GM19025 (cell line): ENCODE results near the gene IKZF2.

Experiments
- ATAC-seq: cut with Tn5 transposase; IDR thresholded peaks from one replicate; pipeline ENCODE4 v1.9.1; 2021; ENCODE audit warnings: mild to moderate bottlenecking, low read depth, moderate library complexity; ENCODE audit not compliant: unreplicated experiment

Gene IKZF2

GRCh38 chr2:213010106-213010779 is 141.2 kb downstream of the IKZF2 start:
- no peak for ATAC-seq

- no peak for ATAC-seq
Measured at GRCh38 chr2:213007290-213007838, 144.0 kb downstream of the IKZF2 start.

GRCh38 chr2:213004197-213004821 is 147.1 kb downstream of the IKZF2 start:
- no peak for ATAC-seq

GRCh38 chr2:213002383-213002782 is 149.0 kb downstream of the IKZF2 start:
- ATAC-seq: no peak

GRCh38 chr2:213001297-213001910 is 150.0 kb downstream of the IKZF2 start:
- no peak for ATAC-seq

GRCh38 chr2:212998626-212999359 is 152.6 kb downstream of the IKZF2 start:
- ATAC-seq: no peak

GRCh38 chr2:212997526-212998020 is 153.8 kb downstream of the IKZF2 start:
- no peak for ATAC-seq

GRCh38 chr2:212995920-212996319 is 155.5 kb downstream of the IKZF2 start:
- ATAC-seq: no peak

GRCh38 chr2:212994976-212995375 is 156.4 kb downstream of the IKZF2 start:
- no peak for ATAC-seq

- no peak for ATAC-seq
Measured at GRCh38 chr2:212991120-212991519, 160.3 kb downstream of the IKZF2 start.

GRCh38 chr2:212990697-212991096 is 160.7 kb downstream of the IKZF2 start:
- no peak for ATAC-seq

- no peak for ATAC-seq
Measured at GRCh38 chr2:212987492-212987891, 163.9 kb downstream of the IKZF2 start.

GRCh38 chr2:212984129-212984528 is 167.3 kb downstream of the IKZF2 start:
- no peak for ATAC-seq

GRCh38 chr2:212979799-212980198 is 171.6 kb downstream of the IKZF2 start:
- no peak for ATAC-seq

GRCh38 chr2:212979046-212979612 is 172.3 kb downstream of the IKZF2 start:
- no peak for ATAC-seq

GRCh38 chr2:212977152-212977551 is 174.3 kb downstream of the IKZF2 start:
- ATAC-seq: no peak

- no peak for ATAC-seq
Measured at GRCh38 chr2:212975333-212975732, 176.1 kb downstream of the IKZF2 start.

- ATAC-seq: no peak
Measured at GRCh38 chr2:212974692-212975091, 176.7 kb downstream of the IKZF2 start.

- ATAC-seq: no peak
Measured at GRCh38 chr2:212973347-212973746, 178.1 kb downstream of the IKZF2 start.

- no peak for ATAC-seq
Measured at GRCh38 chr2:212970132-212970531, 181.3 kb downstream of the IKZF2 start.
